GM23338 (cell line): ENCODE measurements around the gene CACNA2D2. TPM values are rescaled to one million over a fixed set of nuclear protein-coding genes. Genes with fewer than 3 reads are reported as not detected.

Experiments used
- ATAC-seq: fragments of 200-7000 bp; cut with Tn5 transposase; 3 replicates; pipeline ENCODE4 v1.9.1; 2020
- DNase-seq: peaks from one replicate; pipeline ENCODE4 v3.0.0-alpha.2; 2015; ENCODE audit warnings: low spot score
- H2AFZ ChIP-seq: fragments of 200-600 bp; sonication (generic); 2 replicates; pipeline ENCODE4 v1.8.0; 2016; ENCODE audit warnings: antibody characterized with exemption, mild to moderate bottlenecking, moderate library complexity
- H3F3A ChIP-seq: fragments of 200-600 bp; sonication (generic); replicated peaks from 2 replicates; pipeline ENCODE4 v1.8.0; 2017; ENCODE audit warnings: antibody characterized with exemption, mixed run types, low read depth
- H3K27ac ChIP-seq: fragments of 200-600 bp; sonication (generic); 2 replicates; pipeline ENCODE4 v1.6.1; 2016; ENCODE audit warnings: low read depth
- H3K27me3 ChIP-seq: fragments of 200-600 bp; sonication (generic); 2 replicates; pipeline ENCODE4 v1.8.0; 2016; ENCODE audit warnings: mild to moderate bottlenecking, mixed run types, moderate library complexity; ENCODE audit not compliant: insufficient read depth
- H3K36me3 ChIP-seq: fragments of 200-600 bp; sonication (generic); 2 replicates; pipeline ENCODE4 v1.8.0; 2016; ENCODE audit warnings: mild to moderate bottlenecking; ENCODE audit not compliant: insufficient read depth
- H3K4me1 ChIP-seq: fragments of 200-600 bp; sonication (generic); 2 replicates; pipeline ENCODE4 v1.8.0; 2016; ENCODE audit warnings: mild to moderate bottlenecking, moderate library complexity; ENCODE audit not compliant: insufficient read depth
- H3K4me2 ChIP-seq: fragments of 200-600 bp; sonication (generic); 2 replicates; pipeline ENCODE4 v1.7.1; 2017; ENCODE audit warnings: mixed run types
- H3K4me3 ChIP-seq: fragments of 200-600 bp; sonication (generic); 2 replicates; pipeline ENCODE4 v1.6.1; 2016; ENCODE audit warnings: mixed run types
- H3K79me2 ChIP-seq: fragments of 200-600 bp; sonication (generic); replicated peaks from 2 replicates; pipeline ENCODE4 v1.8.0; 2017; ENCODE audit warnings: mild to moderate bottlenecking; ENCODE audit not compliant: insufficient read depth
- H3K9me2 ChIP-seq: fragments of 200-600 bp; sonication (generic); 2 replicates; pipeline ENCODE4 v1.8.0; 2017; ENCODE audit not compliant: insufficient read depth
- H4K20me1 ChIP-seq: fragments of 200-600 bp; sonication (generic); replicated peaks from 2 replicates; pipeline ENCODE4 v1.8.0; 2017; ENCODE audit warnings: mild to moderate bottlenecking; ENCODE audit not compliant: insufficient read depth
- H3K27ac Mint-ChIP-seq: 2 replicates; pipeline ENCODE4 v1.8.0; 2020; ENCODE audit warnings: inconsistent platforms, mild to moderate bottlenecking, moderate library complexity, mixed read lengths
- H3K27me3 Mint-ChIP-seq: 3 replicates; pipeline ENCODE4 v1.8.0; 2022; ENCODE audit warnings: low read depth, mild to moderate bottlenecking, moderate library complexity, mixed read lengths, inconsistent platforms; ENCODE audit not compliant: insufficient read depth, poor library complexity
- H3K36me3 Mint-ChIP-seq: 3 replicates; pipeline ENCODE4 v1.8.0; 2021; ENCODE audit warnings: low read depth, mild to moderate bottlenecking, inconsistent platforms, moderate library complexity, mixed read lengths
- H3K4me1 Mint-ChIP-seq: 3 replicates; pipeline ENCODE4 v1.8.0; 2020; ENCODE audit warnings: mild to moderate bottlenecking, inconsistent platforms, mixed read lengths
- H3K4me3 Mint-ChIP-seq: 3 replicates; pipeline ENCODE4 v1.8.0; 2021; ENCODE audit warnings: moderate library complexity, mild to moderate bottlenecking, inconsistent platforms, mixed read lengths
- H3K9me3 Mint-ChIP-seq: 3 replicates; pipeline ENCODE4 v1.8.0; 2020; ENCODE audit warnings: moderate library complexity, mild to moderate bottlenecking, inconsistent platforms, mixed read lengths
- CTCF ChIP-seq, 2 experiments: fragments of 200-600 bp in 1 of 2; sonication (generic) in 1 of 2; conservative IDR thresholded peaks; 2 replicates each; pipeline versions ENCODE4 v1.5.1 to v1.6.1; 2016 to 2017; ENCODE audit warnings: antibody characterized with exemption in 2 of 2, low read depth in 2 of 2, mild to moderate bottlenecking in 2 of 2, moderate library complexity in 1 of 2
- EZH2 ChIP-seq: fragments of 200-600 bp; sonication (generic); IDR thresholded peaks from one replicate; pipeline ENCODE4 v1.8.0; 2017; ENCODE audit warnings: antibody characterized with exemption, mild to moderate bottlenecking, low read depth; ENCODE audit not compliant: unreplicated experiment
- EZH2phosphoT487 ChIP-seq: fragments of 200-600 bp; sonication (generic); IDR thresholded peaks from one replicate; pipeline ENCODE4 v1.8.1; 2018; ENCODE audit warnings: antibody characterized with exemption; ENCODE audit not compliant: unreplicated experiment
- JUNB ChIP-seq: IDR thresholded peaks from one replicate; pipeline ENCODE4 v1.6.1; 2016; ENCODE audit warnings: antibody characterized with exemption; ENCODE audit not compliant: unreplicated experiment
- NANOG ChIP-seq: IDR thresholded peaks from 2 replicates; pipeline ENCODE4 v1.6.1; 2016; ENCODE audit warnings: antibody characterized with exemption, borderline replicate concordance
- POLR2AphosphoS5 ChIP-seq: IDR thresholded peaks from 2 replicates; pipeline ENCODE4 v1.6.1; 2016; ENCODE audit warnings: antibody characterized with exemption, low read depth
- STAT1 ChIP-seq: IDR thresholded peaks from one replicate; pipeline ENCODE4 v1.6.1; 2016; ENCODE audit warnings: antibody characterized with exemption; ENCODE audit not compliant: unreplicated experiment
- ZNF331 ChIP-seq: fragments of 250-450 bp; sonication (Bioruptor Pico); IDR thresholded peaks from 2 replicates; pipeline ENCODE4 v1.5.0; 2020; ENCODE audit warnings: low read depth, mild to moderate bottlenecking, moderate library complexity
- polyA plus RNA-seq: library from polyadenylated mRNA; unstranded; fragments of >200 nt; fragmentation: Nextera tagmentation; extraction: Ambion mirVana; gene quantifications from 2 replicates; pipeline ENCODE4 v1.2.1, GENCODE V29; 2016
- total RNA-seq: library from RNA; depleted of rRNA; stranded (reverse); fragments of >200 nt; shearing (Covaris generic); gene quantifications from 2 replicates; pipeline ENCODE4 v1.2.3, GENCODE V29; 2014
- TF ChIP-seq, protein P1 (sequence below): IDR thresholded peaks from one replicate; pipeline ENCODE4 v1.6.1; 2018; ENCODE audit warnings: antibody characterized with exemption; ENCODE audit not compliant: unreplicated experiment

CACNA2D2 gene
- total and polyA plus RNA-seq, 2 experiments from 2014 or later: 4.7 to 11.4 TPM

DNA sequence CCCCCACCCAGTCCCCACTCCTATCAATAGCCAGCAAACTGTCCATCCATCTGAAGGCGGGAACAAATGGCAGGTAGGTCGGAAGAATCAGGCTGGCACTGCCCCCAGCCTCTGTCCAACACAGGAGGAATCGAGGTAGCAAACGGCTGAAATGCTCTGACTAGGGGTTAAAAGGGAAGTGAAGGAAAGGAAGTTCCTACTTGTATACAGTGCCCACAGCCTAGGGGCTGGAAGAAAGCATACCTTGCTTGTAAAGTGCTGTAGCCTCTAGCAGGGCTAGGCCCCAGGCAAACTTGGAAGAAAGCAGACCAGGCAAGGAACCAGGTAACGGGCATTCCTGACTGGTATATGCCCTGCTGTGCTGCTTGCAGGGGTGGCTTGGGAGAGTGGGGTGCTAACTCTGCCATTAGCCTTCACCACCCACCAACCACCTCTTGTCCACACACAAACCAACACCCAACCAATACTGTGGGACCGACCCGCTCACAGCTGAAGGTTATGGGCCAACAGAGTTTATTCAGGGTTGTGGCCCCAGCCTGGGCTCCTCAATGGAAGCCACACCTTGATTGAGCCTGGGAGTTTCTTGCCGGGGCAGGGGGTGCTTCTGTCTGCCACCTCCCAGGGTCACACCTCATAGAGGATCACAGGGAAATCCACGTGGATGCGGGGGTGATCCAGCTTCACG is 177.8 kb downstream of the CACNA2D2 start:
- Histone ChIP-seq H3K36me3 (peaks cover 2% of the 10 kb centered on the region; the same call in 1 of the 2 replicates), H3K27ac (no peak overlapping the region), H3F3A (peaks cover 34% of the 10 kb centered on the region; the same call in 1 of the 2 replicates), H3K4me2 (no peak overlapping the region), H3K79me2 (peaks cover 16% of the 10 kb centered on the region), H2AFZ (no peak overlapping the region), H3K4me1 (peaks cover 18% of the 10 kb centered on the region), H3K9me2 (no peaks in the 10 kb centered on the region), H3K27me3 (no peaks in the 10 kb centered on the region), H3K4me3 (no peak overlapping the region), H4K20me1 (peaks cover 8% of the 10 kb centered on the region; the same call in 1 of the 2 replicates)
- TF ChIP-seq ZNF331 (CRISPR knock-in tag) (no peak), EZH2 (no peak), EZH2phosphoT487 (no peak)
- no peak overlapping the region for H3K4me3 Mint-ChIP-seq
- DNase-seq: no peak
- ATAC-seq: no peak
- no peak overlapping the region for H3K27ac Mint-ChIP-seq
- H3K27me3 Mint-ChIP-seq: peaks cover 16% of the 10 kb centered on the region
- H3K36me3 Mint-ChIP-seq: peaks cover 25% of the 10 kb centered on the region
- no peaks in the 10 kb centered on the region for H3K9me3 Mint-ChIP-seq
- peaks cover 32% of the 10 kb centered on the region for H3K4me1 Mint-ChIP-seq

DNA sequence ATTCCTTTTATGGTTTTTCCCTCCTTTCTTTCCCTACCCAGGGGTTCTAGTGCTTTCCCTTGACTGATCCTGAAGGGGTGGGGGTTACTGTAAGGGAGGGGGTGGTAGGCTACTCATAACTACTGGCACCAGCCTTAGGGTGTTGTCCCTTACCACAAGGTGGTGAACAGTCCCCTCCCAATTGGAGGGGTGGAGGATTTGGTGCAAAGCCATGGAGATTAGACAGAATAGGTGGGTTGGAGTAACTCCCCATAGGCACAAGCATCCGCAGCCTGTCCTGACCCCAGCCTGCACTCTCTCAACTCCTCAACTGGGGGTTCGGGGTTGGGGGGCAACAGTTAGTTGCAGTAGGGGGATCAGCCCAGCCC is 178.3 kb downstream of the CACNA2D2 start:
- H3K27ac Mint-ChIP-seq: 0 out of 2 replicates have a peak overlapping the region, but pooled peaks have one; percentile 34
- DNase-seq (no peak), ATAC-seq (no peak)
- H3K36me3 ChIP-seq: no peaks in the 10 kb centered on the region; the same call in 1 of the 2 replicates
- peaks cover 21% of the 10 kb centered on the region for H3K79me2 ChIP-seq
- H4K20me1 ChIP-seq: peaks cover 10% of the 10 kb centered on the region; the same call in 1 of the 2 replicates
- H3K9me2 ChIP-seq: no peaks in the 10 kb centered on the region
- H3K4me3 ChIP-seq: no peak overlapping the region
- no peak overlapping the region for H3K4me2 ChIP-seq
- no peak overlapping the region for H3K27ac ChIP-seq
- peak overlapping the region; percentile 38; the same call in 1 of the 3 replicates for H3K4me3 Mint-ChIP-seq
- H2AFZ ChIP-seq: no peak overlapping the region
- TF ChIP-seq STAT1 (no peak), CTCF (conservative IDR thresholded peaks at IDR 0.05; ENCODE audit: low read depth in 2 of 2) (no peak)
- H3K9me3 Mint-ChIP-seq: no peaks in the 10 kb centered on the region
- peaks cover 35% of the 10 kb centered on the region for H3K4me1 Mint-ChIP-seq
- peaks cover 16% of the 10 kb centered on the region for H3K27me3 Mint-ChIP-seq
- H3K36me3 Mint-ChIP-seq: peaks cover 25% of the 10 kb centered on the region
- peaks cover 37% of the 10 kb centered on the region; the same call in 1 of the 2 replicates for H3F3A ChIP-seq
- H3K27me3 ChIP-seq: no peaks in the 10 kb centered on the region
- peaks cover 23% of the 10 kb centered on the region for H3K4me1 ChIP-seq

DNA sequence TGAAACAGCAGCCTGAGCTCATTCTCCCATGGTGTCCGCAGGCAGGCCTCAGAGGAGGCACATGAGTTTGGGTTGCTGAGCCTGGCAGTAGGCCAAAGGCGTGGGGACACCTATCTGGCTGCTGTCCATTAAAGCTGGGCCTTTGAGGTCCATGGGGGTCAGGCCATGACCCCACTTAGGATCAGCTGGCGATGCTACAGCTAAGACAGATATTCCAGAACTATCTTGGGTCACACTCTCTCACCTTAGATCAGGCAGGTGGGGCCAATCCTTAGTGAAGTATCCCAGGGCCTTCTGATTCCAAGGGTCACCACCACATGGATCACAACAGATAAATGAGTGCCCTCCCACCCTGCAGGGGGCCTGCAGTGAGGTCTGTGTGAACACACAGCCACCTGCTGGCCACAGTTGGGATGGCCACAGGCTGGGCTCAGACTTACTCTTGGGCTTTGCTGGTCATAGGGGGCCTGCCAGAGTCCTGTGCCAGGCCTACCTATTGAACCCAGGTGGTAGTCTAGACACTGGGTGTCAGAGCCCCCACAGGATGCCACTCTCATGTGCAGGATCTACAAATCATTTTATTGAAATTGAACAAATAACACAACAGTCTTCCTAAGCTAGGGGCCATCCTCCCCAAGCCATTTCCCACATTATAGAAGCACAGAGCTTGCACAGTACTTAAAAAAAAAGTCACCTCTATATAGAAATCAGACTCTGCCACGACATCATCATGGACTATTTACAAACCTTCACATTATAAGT is 178.9 kb downstream of the CACNA2D2 start:
- no peak overlapping the region for H2AFZ ChIP-seq
- no peak overlapping the region for H3K27ac ChIP-seq
- H3K4me1 ChIP-seq: peaks cover 24% of the 10 kb centered on the region
- peaks cover 13% of the 10 kb centered on the region; the same call in 1 of the 2 replicates for H4K20me1 ChIP-seq
- peaks cover 26% of the 10 kb centered on the region for H3K79me2 ChIP-seq
- no peaks in the 10 kb centered on the region for H3K27me3 ChIP-seq
- Mint-ChIP-seq H3K36me3 (peaks cover 25% of the 10 kb centered on the region), H3K4me3 (peak overlapping the region; percentile 38), H3K27ac (0 out of 2 replicates have a peak overlapping the region, but pooled peaks have one; percentile 34), H3K4me1 (peaks cover 40% of the 10 kb centered on the region), H3K9me3 (no peaks in the 10 kb centered on the region), H3K27me3 (peaks cover 16% of the 10 kb centered on the region)
- ATAC-seq (peak; percentile 8), DNase-seq (peak; percentile 95)
- H3K36me3 ChIP-seq: peaks cover under 1% of the 10 kb centered on the region; the same call in 1 of the 2 replicates
- peaks cover 33% of the 10 kb centered on the region; the same call in 1 of the 2 replicates for H3F3A ChIP-seq
- H3K9me2 ChIP-seq: no peaks in the 10 kb centered on the region
- no peak overlapping the region for H3K4me3 ChIP-seq
- H3K4me2 ChIP-seq: no peak overlapping the region
- TF ChIP-seq, protein P1, sequence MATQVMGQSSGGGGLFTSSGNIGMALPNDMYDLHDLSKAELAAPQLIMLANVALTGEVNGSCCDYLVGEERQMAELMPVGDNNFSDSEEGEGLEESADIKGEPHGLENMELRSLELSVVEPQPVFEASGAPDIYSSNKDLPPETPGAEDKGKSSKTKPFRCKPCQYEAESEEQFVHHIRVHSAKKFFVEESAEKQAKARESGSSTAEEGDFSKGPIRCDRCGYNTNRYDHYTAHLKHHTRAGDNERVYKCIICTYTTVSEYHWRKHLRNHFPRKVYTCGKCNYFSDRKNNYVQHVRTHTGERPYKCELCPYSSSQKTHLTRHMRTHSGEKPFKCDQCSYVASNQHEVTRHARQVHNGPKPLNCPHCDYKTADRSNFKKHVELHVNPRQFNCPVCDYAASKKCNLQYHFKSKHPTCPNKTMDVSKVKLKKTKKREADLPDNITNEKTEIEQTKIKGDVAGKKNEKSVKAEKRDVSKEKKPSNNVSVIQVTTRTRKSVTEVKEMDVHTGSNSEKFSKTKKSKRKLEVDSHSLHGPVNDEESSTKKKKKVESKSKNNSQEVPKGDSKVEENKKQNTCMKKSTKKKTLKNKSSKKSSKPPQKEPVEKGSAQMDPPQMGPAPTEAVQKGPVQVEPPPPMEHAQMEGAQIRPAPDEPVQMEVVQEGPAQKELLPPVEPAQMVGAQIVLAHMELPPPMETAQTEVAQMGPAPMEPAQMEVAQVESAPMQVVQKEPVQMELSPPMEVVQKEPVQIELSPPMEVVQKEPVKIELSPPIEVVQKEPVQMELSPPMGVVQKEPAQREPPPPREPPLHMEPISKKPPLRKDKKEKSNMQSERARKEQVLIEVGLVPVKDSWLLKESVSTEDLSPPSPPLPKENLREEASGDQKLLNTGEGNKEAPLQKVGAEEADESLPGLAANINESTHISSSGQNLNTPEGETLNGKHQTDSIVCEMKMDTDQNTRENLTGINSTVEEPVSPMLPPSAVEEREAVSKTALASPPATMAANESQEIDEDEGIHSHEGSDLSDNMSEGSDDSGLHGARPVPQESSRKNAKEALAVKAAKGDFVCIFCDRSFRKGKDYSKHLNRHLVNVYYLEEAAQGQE: no peak
- TF ChIP-seq NANOG (no peak), CTCF (conservative IDR thresholded peaks at IDR 0.05; ENCODE audit: low read depth in 2 of 2) (peak; percentile 84 to 96), JUNB (no peak), POLR2AphosphoS5 (no peak; the same call in 1 of the 2 replicates), EZH2phosphoT487 (no peak), ZNF331 (CRISPR knock-in tag) (no peak), STAT1 (no peak)
